Liver (tissue), 9 donors: Measurements from ENCODE around the gene PIGL. TPM values are rescaled to one million over a fixed set of nuclear protein-coding genes. Genes with fewer than 3 reads are reported as not detected.
"Not testable (repeated sequence)": the region's sequence is repeated elsewhere in the genome, so short reads cannot be mapped to it uniquely, and the experiment has no call there.

Experiments
- DNase-seq: peaks from one replicate; pipeline ENCODE4 v3.0.0-alpha.2; 2017; ENCODE audit warnings: low spot score
- H3K27ac ChIP-seq, 2 donors: one replicate each; pipeline ENCODE4 v1.7.0; 2013; ENCODE audit warnings: inconsistent platforms in 2 of 2, low read length in 2 of 2, control low read depth in 1 of 2, low read depth in 1 of 2, mild to moderate bottlenecking in 1 of 2
- H3K27me3 ChIP-seq, 4 donors: one replicate each; pipeline versions ENCODE4 v1.6.1 to v1.7.0; 2013; ENCODE audit warnings: low read length in 3 of 4, inconsistent platforms in 1 of 4, mild to moderate bottlenecking in 1 of 4, moderate library complexity in 1 of 4; ENCODE audit not compliant: control insufficient read depth in 4 of 4, insufficient read depth in 4 of 4
- H3K36me3 ChIP-seq, 4 donors: one replicate each; pipeline versions ENCODE4 v1.6.1 to v1.7.0; 2013; ENCODE audit warnings: low read length in 3 of 4, mild to moderate bottlenecking in 3 of 4, low read depth in 1 of 4, moderate library complexity in 1 of 4; ENCODE audit not compliant: control insufficient read depth in 4 of 4, insufficient read depth in 3 of 4
- H3K4me1 ChIP-seq, 4 donors: one replicate each; pipeline versions ENCODE4 v1.6.1 to v1.7.0; 2013; ENCODE audit warnings: low read length in 3 of 4, mild to moderate bottlenecking in 3 of 4, moderate library complexity in 1 of 4; ENCODE audit not compliant: control insufficient read depth in 4 of 4, insufficient read depth in 4 of 4
- H3K4me3 ChIP-seq, 3 donors: one replicate each; pipeline versions ENCODE4 v1.6.1 to v1.7.0; 2013; ENCODE audit warnings: low read length in 3 of 3, control low read depth in 1 of 3, low read depth in 1 of 3, mild to moderate bottlenecking in 1 of 3
- H3K9ac ChIP-seq, 2 donors: one replicate each; pipeline ENCODE4 v1.7.0; 2013; ENCODE audit warnings: low read length in 2 of 2, mild to moderate bottlenecking in 2 of 2, moderate library complexity in 2 of 2, control low read depth in 1 of 2, low read depth in 1 of 2
- H3K9me3 ChIP-seq, 4 donors: one replicate each; pipeline versions ENCODE4 v1.6.1 to v1.7.0; 2013; ENCODE audit warnings: low read length in 3 of 4; ENCODE audit not compliant: control insufficient read depth in 4 of 4
- GABPA ChIP-seq, 2 donors: IDR thresholded peaks in 1 of 2; conservative IDR thresholded peaks in 1 of 2; 2 replicates each; pipeline ENCODE4 v1.6.1; 2016; ENCODE audit warnings: antibody characterized with exemption in 2 of 2, mild to moderate bottlenecking in 1 of 2, moderate library complexity in 1 of 2
- HNF4A ChIP-seq, 2 donors: conservative IDR thresholded peaks; 2 replicates each; pipeline ENCODE4 v1.6.1; 2016; ENCODE audit warnings: antibody characterized with exemption in 2 of 2, mild to moderate bottlenecking in 2 of 2
- JUND ChIP-seq, 2 donors: IDR thresholded peaks; 2 replicates each; pipeline ENCODE4 v1.6.1; 2016; ENCODE audit warnings: antibody characterized with exemption in 2 of 2
- MAX ChIP-seq: IDR thresholded peaks from 2 replicates; pipeline ENCODE4 v1.6.1; 2016; ENCODE audit warnings: antibody characterized with exemption
- NR2F2 ChIP-seq: IDR thresholded peaks from 2 replicates; pipeline ENCODE4 v1.6.1; 2016; ENCODE audit warnings: antibody characterized with exemption
- REST ChIP-seq: IDR thresholded peaks from 2 replicates; pipeline ENCODE4 v1.6.1; 2016; ENCODE audit warnings: antibody characterized with exemption, mild to moderate bottlenecking
- RXRA ChIP-seq, 2 donors: IDR thresholded peaks; 2 replicates each; pipeline ENCODE4 v1.6.1; 2017 to 2018; ENCODE audit warnings: antibody characterized with exemption in 2 of 2, mild to moderate bottlenecking in 1 of 2
- TAF1 ChIP-seq: conservative IDR thresholded peaks from 2 replicates; pipeline ENCODE4 v1.6.1; 2016; ENCODE audit warnings: antibody characterized with exemption, mild to moderate bottlenecking
- ZBTB33 ChIP-seq: IDR thresholded peaks from 2 replicates; pipeline ENCODE4 v1.6.1; 2016; ENCODE audit warnings: antibody characterized with exemption
- WGBS: extraction: QIAGEN DNeasy Blood & Tissue Kit; methylation state at CpG from one replicate; pipeline ENCODE4 v1.1.7; 2013; 5-methylcytosine and 5-hydroxymethylcytosine counted together
- polyA plus RNA-seq, 2 donors: library from polyadenylated mRNA; stranded (reverse) in 1 of 2; unstranded in 1 of 2; fragments of 200-250 nt in 1 of 2; fragments of >200 nt in 1 of 2; fragmentation: Nextera tagmentation in 1 of 2; extraction: Ambion mirVana in 1 of 2; gene quantifications; one replicate each; pipeline versions ENCODE4 v1.2.1 to v1.2.3, GENCODE V29; 2013 to 2015
- total RNA-seq, 2 donors: library from RNA; depleted of rRNA; stranded (reverse); fragments of >200 nt; gene quantifications; one replicate each; pipeline ENCODE4 v1.2.3, GENCODE V29; 2014
- donor health status: healthy.
- donor health status: healthy.
- donor health status: healthy.
- donor health status: healthy.
- donor health status: healthy.

Gene PIGL
- total and polyA plus RNA-seq, 4 donors: 6.7 to 34.7 (median 14.7) TPM

- no peaks in the 10 kb centered on the region for H3K9me3 ChIP-seq
- H3K4me1 ChIP-seq: peaks cover 9 to 33% (median 21%) of the 10 kb centered on the region in 4 donors
- WGBS: 30% methylated on average over 22 of the region's 22 CpGs
- peak overlapping the region; percentile 88 to 94 for H3K27ac ChIP-seq
- H3K4me3 ChIP-seq: peak overlapping the region; percentile 79 to 100 (median 89)
- peak overlapping the region in 1 of 2 donors; percentile 83 for H3K9ac ChIP-seq
- no peaks in the 10 kb centered on the region for H3K36me3 ChIP-seq
- DNase-seq: peak; percentile 76
- H3K27me3 ChIP-seq: no peaks in the 10 kb centered on the region
- TF ChIP-seq TAF1 (no peak), HNF4A (conservative IDR thresholded peaks at IDR 0.05) (no peak), ZBTB33 (no peak), NR2F2 (no peak), JUND (IDR thresholded peaks at IDR 0.05) (no peak), GABPA (IDR thresholded peaks at IDR 0.05 in 1 of 2, conservative IDR thresholded peaks at IDR 0.05 in 1 of 2) (no peak), REST (no peak)
These were observed 1.1 kb upstream of the PIGL start for GRCh38 chr17:16215965-16216316.

- 80% methylated on average over 38 of the region's 38 CpGs for WGBS
- H3K27me3 ChIP-seq, H3K9me3 ChIP-seq, DNase-seq, H3K36me3 ChIP-seq: not testable (repeated sequence)
- peak overlapping the region; percentile 78 to 83 for H3K9ac ChIP-seq
- peak overlapping the region; percentile 88 to 94 for H3K27ac ChIP-seq
- peaks cover 9 to 33% (median 21%) of the 10 kb centered on the region in 4 donors for H3K4me1 ChIP-seq
- H3K4me3 ChIP-seq: peak overlapping the region in 2 of 3 donors; percentile 89 to 100
These were observed 539 bp upstream of the PIGL start for GRCh38 chr17:16216341-16217001.

DNA sequence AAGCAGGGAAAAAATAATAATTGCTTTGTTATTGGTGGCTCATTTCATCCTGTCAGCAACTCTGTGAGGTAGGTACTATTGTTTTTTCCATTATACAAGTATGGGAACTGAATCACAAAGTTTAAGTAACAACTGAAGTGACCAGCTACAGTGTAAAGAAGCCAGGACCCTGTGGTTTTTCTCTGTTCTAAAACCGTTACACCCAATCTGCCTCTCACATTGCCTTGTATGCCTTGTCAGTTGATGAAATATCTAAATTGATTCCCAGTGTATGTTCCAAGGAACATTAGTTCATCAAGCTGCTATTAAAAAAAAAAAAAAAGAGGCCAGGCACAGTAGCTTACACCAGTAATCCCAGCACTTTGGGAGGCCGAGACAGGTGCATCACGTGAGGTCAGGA is 5.4 kb downstream of the PIGL start:
- Histone ChIP-seq H3K27ac (no peak overlapping the region), H3K9ac (no peak overlapping the region), H3K9me3 (no peaks in the 10 kb centered on the region), H3K36me3 (no peaks in the 10 kb centered on the region), H3K4me3 (no peak overlapping the region), H3K4me1 (peaks cover 0 to 12% (median 5%) of the 10 kb centered on the region in 4 donors), H3K27me3 (no peaks in the 10 kb centered on the region)
- WGBS: 98% methylated on average over 3 of the region's 3 CpGs
- TF ChIP-seq ZBTB33 (no peak), RXRA (IDR thresholded peaks at IDR 0.05) (no peak), REST (no peak), MAX (no peak), GABPA (IDR thresholded peaks at IDR 0.05 in 1 of 2, conservative IDR thresholded peaks at IDR 0.05 in 1 of 2) (no peak), TAF1 (no peak)
- DNase-seq: no peak
